ENCODE data around the gene TBL3. TPM values are rescaled to one million over a fixed set of nuclear protein-coding genes. Genes with fewer than 3 reads are reported as not detected.

TBL3 gene
- total RNA-seq, 1 donor = 26.1 TPM

GRCh38 chr16:1965396-1966001 is 6.4 kb upstream of the TBL3 start:
- Histone ChIP-seq H3K4me1 (ENCODE audit: insufficient read depth, low read length) (peaks cover 22% of the 10 kb centered on the region), H3K36me3 (ENCODE audit: insufficient read depth, low read length) (peaks cover 28% of the 10 kb centered on the region), H2AFZ (ENCODE audit: low read length) (peak overlapping the region; percentile 76), H3K27me3 (ENCODE audit: insufficient read depth, low read length) (no peaks in the 10 kb centered on the region), H4K20me1 (ENCODE audit: insufficient read depth, low read length) (peaks cover 35% of the 10 kb centered on the region), H3K79me2 (ENCODE audit: insufficient read depth, low read length) (peaks cover 55% of the 10 kb centered on the region), H3K27ac (ENCODE audit: low read depth, low read length) (peak overlapping the region; percentile 93), H3K9me3 (ENCODE audit: low read depth, low read length) (no peaks in the 10 kb centered on the region), H3K4me2 (ENCODE audit: insufficient read depth, low read length) (peak overlapping the region; percentile 97), H3K4me3 (ENCODE audit: insufficient read depth, low read length) (peak overlapping the region; percentile 91)
- TF ChIP-seq CTCF (IDR thresholded peaks at IDR 0.05; ENCODE audit: extremely low read depth, low read depth, low read length) = no peak
- DNase-seq (ENCODE audit: insufficient read length, low spot score, missing footprints) = peak; percentile 61

- Histone ChIP-seq H3K9me3 (ENCODE audit: low read depth, low read length) (no peaks in the 10 kb centered on the region), H3K27me3 (ENCODE audit: insufficient read depth, low read length) (no peaks in the 10 kb centered on the region), H3K79me2 (ENCODE audit: insufficient read depth, low read length) (peaks cover 55% of the 10 kb centered on the region), H3K4me3 (ENCODE audit: insufficient read depth, low read length) (peak within 1 kb of the TSS; percentile 91), H3K4me1 (ENCODE audit: insufficient read depth, low read length) (peaks cover 25% of the 10 kb centered on the region), H3K4me2 (ENCODE audit: insufficient read depth, low read length) (peak within 1 kb of the TSS; percentile 97), H3K36me3 (ENCODE audit: insufficient read depth, low read length) (peaks cover 25% of the 10 kb centered on the region), H4K20me1 (ENCODE audit: insufficient read depth, low read length) (peaks cover 27% of the 10 kb centered on the region), H2AFZ (ENCODE audit: low read length) (no peak within 1 kb of the TSS), H3K27ac (ENCODE audit: low read depth, low read length) (peak within 1 kb of the TSS; percentile 93)
- DNase-seq (ENCODE audit: insufficient read length, low spot score, missing footprints) = peak; percentile 31
- TF ChIP-seq CTCF (IDR thresholded peaks at IDR 0.05; ENCODE audit: extremely low read depth, low read depth, low read length) = no peak
Observed at GRCh38 chr16:1966460-1966859, 5.4 kb upstream of the TBL3 start, which contains the start of gene RNF151. RNF151 (plus strand) TSS chr16:1966856; CDS start chr16:1966882, 26 bp downstream.

GRCh38 chr16:1968146-1968953 is 3.5 kb upstream of the TBL3 start:
- H3K36me3 ChIP-seq (ENCODE audit: insufficient read depth, low read length) = peaks cover 8% of the 10 kb centered on the region
- peaks cover 24% of the 10 kb centered on the region for H3K4me1 ChIP-seq (ENCODE audit: insufficient read depth, low read length)
- H4K20me1 ChIP-seq (ENCODE audit: insufficient read depth, low read length) = peaks cover 9% of the 10 kb centered on the region
- H3K79me2 ChIP-seq (ENCODE audit: insufficient read depth, low read length) = peaks cover 52% of the 10 kb centered on the region
- DNase-seq (ENCODE audit: insufficient read length, low spot score, missing footprints) = peak; percentile 64
- no peaks in the 10 kb centered on the region for H3K27me3 ChIP-seq (ENCODE audit: insufficient read depth, low read length)
- no peak overlapping the region for H3K27ac ChIP-seq (ENCODE audit: low read depth, low read length)
- no peaks in the 10 kb centered on the region for H3K9me3 ChIP-seq (ENCODE audit: low read depth, low read length)
- H3K4me2 ChIP-seq (ENCODE audit: insufficient read depth, low read length) = no peak overlapping the region
- no peak overlapping the region for H3K4me3 ChIP-seq (ENCODE audit: insufficient read depth, low read length)
- no peak overlapping the region for H2AFZ ChIP-seq (ENCODE audit: low read length)
- no peak for TF ChIP-seq CTCF (IDR thresholded peaks at IDR 0.05; ENCODE audit: extremely low read depth, low read depth, low read length)

GRCh38 chr16:1972490-1972877 is 631 bp downstream of the TBL3 start:
- no peaks in the 10 kb centered on the region for H3K9me3 ChIP-seq (ENCODE audit: low read depth, low read length)
- peak overlapping the region; percentile 98 for H3K4me3 ChIP-seq (ENCODE audit: insufficient read depth, low read length)
- no peak for TF ChIP-seq CTCF (IDR thresholded peaks at IDR 0.05; ENCODE audit: extremely low read depth, low read depth, low read length)
- H3K36me3 ChIP-seq (ENCODE audit: insufficient read depth, low read length) = peaks cover 24% of the 10 kb centered on the region
- peak overlapping the region; percentile 98 for H3K4me2 ChIP-seq (ENCODE audit: insufficient read depth, low read length)
- H4K20me1 ChIP-seq (ENCODE audit: insufficient read depth, low read length) = no peaks in the 10 kb centered on the region
- peak overlapping the region; percentile 80 for H2AFZ ChIP-seq (ENCODE audit: low read length)
- H3K4me1 ChIP-seq (ENCODE audit: insufficient read depth, low read length) = peaks cover 10% of the 10 kb centered on the region
- peak; percentile 98 for DNase-seq (ENCODE audit: insufficient read length, low spot score, missing footprints)
- peaks cover 26% of the 10 kb centered on the region for H3K79me2 ChIP-seq (ENCODE audit: insufficient read depth, low read length)
- H3K27me3 ChIP-seq (ENCODE audit: insufficient read depth, low read length) = no peaks in the 10 kb centered on the region
- H3K27ac ChIP-seq (ENCODE audit: low read depth, low read length) = peak overlapping the region; percentile 94

Measured in osteoblast (primary cell).